B cell (primary cell): ENCODE measurements around the gene IPMK. TPM values are rescaled to one million over a fixed set of nuclear protein-coding genes. Genes with fewer than 3 reads are reported as not detected.

Experiments used
- ATAC-seq: fragments of 200-7000 bp; cut with Tn5 transposase; one replicate; pipeline ENCODE4 v1.10.0; 2021; ENCODE audit warnings: low read depth, mild to moderate bottlenecking, moderate number of reproducible peaks, moderate library complexity
- CTCF ChIA-PET: fragments of 350-600 bp; sonication (Branson Sonifier 250); formaldehyde crosslinking; loops from one replicate; lab custom pipeline; 2021; ENCODE audit warnings: antibody characterized with exemption, inconsistent platforms; lab: Charles Lee
- POLR2A ChIA-PET: fragments of 350-600 bp; sonication (Branson Sonifier 250); formaldehyde crosslinking; loops from one replicate; lab custom pipeline; 2021; ENCODE audit warnings: antibody characterized with exemption; lab: Charles Lee
- DNase-seq: peaks from one replicate; pipeline ENCODE4 v3.0.0; 2013
- H2AFZ ChIP-seq: 2 replicates; pipeline ENCODE4 v1.6.1; 2012; ENCODE audit warnings: mild to moderate bottlenecking, low read depth, low read length; ENCODE audit not compliant: insufficient read depth, poor library complexity, severe bottlenecking
- H3K27ac ChIP-seq, 2 donors: 1 replicate in 1 of 2; 2 replicates in 1 of 2; pipeline ENCODE4 v1.5.1; 2012 to 2013; ENCODE audit warnings: low read length in 2 of 2, mild to moderate bottlenecking in 2 of 2, moderate library complexity in 1 of 2
- H3K27me3 ChIP-seq, 4 experiments: fragments of 200-600 bp in 1 of 4; sonication (generic) in 1 of 4; replicated peaks in 1 of 4; 1 replicate in 2 of 4; 2 replicates in 2 of 4; pipeline versions ENCODE4 v1.6.1 to v1.7.0; 2013 to 2016; ENCODE audit warnings: low read length in 3 of 4, mild to moderate bottlenecking in 2 of 4, mixed read lengths in 1 of 4, moderate library complexity in 1 of 4; ENCODE audit not compliant: insufficient read depth in 4 of 4, control insufficient read depth in 3 of 4; ENCODE audit errors: control extremely low read depth in 1 of 4
- H3K36me3 ChIP-seq, 2 experiments: replicated peaks in 1 of 2; 1 replicate in 1 of 2; 2 replicates in 1 of 2; pipeline versions ENCODE4 v1.6.1 to v1.7.1; 2013; ENCODE audit warnings: low read length in 1 of 2; ENCODE audit not compliant: insufficient read depth in 2 of 2, control insufficient read depth in 1 of 2; ENCODE audit errors: control extremely low read depth in 1 of 2, extremely low read depth in 1 of 2
- H3K4me1 ChIP-seq, 2 donors: fragments of 200-600 bp in 1 of 2; sonication (generic) in 1 of 2; 1 replicate in 1 of 2; 2 replicates in 1 of 2; pipeline versions ENCODE4 v1.5.1 to v1.6.1; 2013 to 2017; ENCODE audit warnings: low read length in 2 of 2; ENCODE audit not compliant: control insufficient read depth in 2 of 2, insufficient read depth in 2 of 2
- H3K4me2 ChIP-seq: replicated peaks from 2 replicates; pipeline ENCODE3; 2012; ENCODE audit warnings: mild to moderate bottlenecking, low read depth, low read length; ENCODE audit not compliant: poor library complexity, severe bottlenecking
- H3K4me3 ChIP-seq, 5 experiments: fragments of 200-600 bp in 1 of 5; sonication (generic) in 1 of 5; 1 replicate in 3 of 5; 2 replicates in 2 of 5; pipeline versions ENCODE4 v1.5.1 to v1.7.0; 2011 to 2016; ENCODE audit warnings: low read length in 4 of 5, mild to moderate bottlenecking in 4 of 5, low read depth in 2 of 5, control low read depth in 1 of 5, moderate library complexity in 1 of 5; ENCODE audit not compliant: insufficient read depth in 1 of 5; ENCODE audit errors: control extremely low read depth in 1 of 5, extremely low read depth in 1 of 5
- H3K79me2 ChIP-seq: fragments of 200-600 bp; sonication (generic); one replicate; pipeline ENCODE4 v1.6.0; 2016; ENCODE audit warnings: low read length; ENCODE audit not compliant: control insufficient read depth, insufficient read depth
- H3K9ac ChIP-seq: fragments of 200-600 bp; sonication (generic); 2 replicates; pipeline ENCODE4 v1.6.1; 2017; ENCODE audit warnings: mild to moderate bottlenecking, low read length, moderate library complexity
- H3K9me3 ChIP-seq, 3 donors: one replicate each; pipeline versions ENCODE4 v1.6.1 to v1.7.1; 2013; ENCODE audit warnings: low read length in 2 of 3; ENCODE audit not compliant: control insufficient read depth in 2 of 3, insufficient read depth in 1 of 3; ENCODE audit errors: control extremely low read depth in 1 of 3
- H4K20me1 ChIP-seq: 2 replicates; pipeline ENCODE4 v1.6.0; 2012; ENCODE audit warnings: mild to moderate bottlenecking, low read length; ENCODE audit not compliant: insufficient read depth, control insufficient read depth, poor library complexity, severe bottlenecking
- H3K27ac Mint-ChIP-seq: one replicate; pipeline ENCODE4 v1.8.0; 2021; ENCODE audit warnings: mixed read lengths
- H3K27me3 Mint-ChIP-seq: one replicate; pipeline ENCODE4 v1.8.0; 2021; ENCODE audit warnings: mixed read lengths
- H3K4me1 Mint-ChIP-seq: one replicate; pipeline ENCODE4 v1.8.0; 2021; ENCODE audit warnings: mixed read lengths
- H3K4me3 Mint-ChIP-seq: one replicate; pipeline ENCODE4 v1.8.0; 2021; ENCODE audit warnings: mixed read lengths
- H3K9me3 Mint-ChIP-seq: one replicate; pipeline ENCODE4 v1.8.0; 2022; ENCODE audit warnings: mixed read lengths; ENCODE audit not compliant: insufficient read depth
- CTCF ChIP-seq: fragments of 200-600 bp; IDR thresholded peaks from one replicate; pipeline ENCODE4 v1.8.0; 2022; ENCODE audit warnings: antibody characterized with exemption, mild to moderate bottlenecking
- EZH2 ChIP-seq: IDR thresholded peaks from 2 replicates; pipeline ENCODE4 v1.6.1; 2012; ENCODE audit warnings: borderline replicate concordance, low read depth, mild to moderate bottlenecking, moderate library complexity, low read length; ENCODE audit not compliant: insufficient read depth, poor library complexity, severe bottlenecking
- WGBS: methylation state at CpG from one replicate; pipeline ENCODE4 v1.1.5; 2013; ENCODE audit warnings: missing lambda C conversion rate; ENCODE audit not compliant: insufficient coverage; 5-methylcytosine and 5-hydroxymethylcytosine counted together
- intact Hi-C: fragments of 100-400 bp; cut with micrococcal nuclease; formaldehyde crosslinking; loops from one replicate; pipeline ENCODE4 v1.10.0; 2022
- polyA plus RNA-seq: library from polyadenylated mRNA; depleted of rRNA; stranded (reverse); fragments of >200 nt; gene quantifications from 2 replicates; pipeline ENCODE4 v1.2.3, GENCODE V29; 2012
- total RNA-seq, 2 donors: library from RNA; stranded (reverse); fragments of 120-200 nt in 1 of 2; gene quantifications; 1 replicate in 1 of 2; 2 replicates in 1 of 2; pipeline versions ENCODE4 v1.2.3 to v1.2.4, GENCODE V29; 2013 to 2022

Gene IPMK
- total and polyA plus RNA-seq, 2 donors (not counting 1 experiment from before 2014, with no cell fraction given) = 1.9 to 8.6 TPM

GRCh38 chr10:58268946-58269781 lies 1.5 kb upstream of the IPMK start, which contains the start of gene CISD1:
Gene CISD1, plus strand, starts transcription at chr10:58269162. Its CDS starts 112 bp downstream, at chr10:58269274.
- no peaks in the 10 kb centered on the region for H3K27me3 ChIP-seq
- ATAC-seq = peak; percentile 66
- no peak for TF ChIP-seq CTCF
- TF ChIP-seq EZH2 = no peak
- H3K79me2 ChIP-seq = peaks cover 66% of the 10 kb centered on the region
- WGBS = under 1% methylated on average over 58 of the region's 66 CpGs
- no peaks in the 10 kb centered on the region for H3K9me3 ChIP-seq
- Mint-ChIP-seq H3K4me3 (peak within 1 kb of the TSS; percentile 97), H3K27ac (peak within 1 kb of the TSS; percentile 96), H3K4me1 (peaks cover 36% of the 10 kb centered on the region), H3K9me3 (no peaks in the 10 kb centered on the region), H3K27me3 (no peaks in the 10 kb centered on the region)
- peak within 1 kb of the TSS; percentile 67 to 88 (median 76) for H3K4me3 ChIP-seq
- peak within 1 kb of the TSS; percentile 89 to 98 for H3K27ac ChIP-seq
- intact Hi-C loops = loop anchor here (1.0 to 10.0 kb wide), 6 partner anchors 13 to 1966 kb away; partner anchors contain the start of genes CCDC6 and TFAM
- peaks cover 25 to 32% of the 10 kb centered on the region in 2 donors for H3K4me1 ChIP-seq
- peak; percentile 99 for DNase-seq
- H2AFZ ChIP-seq = peak within 1 kb of the TSS; percentile 92
- peak within 1 kb of the TSS; percentile 91 for H3K4me2 ChIP-seq
- ChIA-PET POLR2A (interaction anchor here (0.7 to 1.9 kb wide), 2 partner anchors 66 to 115 kb away, joined by 3 to 16 read pairs; partner anchors contain the start of gene TFAM), CTCF (interaction anchor here (1.2 to 3.2 kb wide), 3 partner anchors 22 to 115 kb away, joined by 6 to 15 read pairs (median 9); partner anchors contain the start of gene TFAM)
- no peaks in the 10 kb centered on the region for H3K36me3 ChIP-seq
- peaks cover 9% of the 10 kb centered on the region for H4K20me1 ChIP-seq
- H3K9ac ChIP-seq = peak within 1 kb of the TSS; percentile 92
